ENCODE data around the gene ZG16.
A peak's percentile ranks its signal among the peaks of the same experiment; 100 is the strongest.

Gene ZG16

GRCh38 chr16:29820271-29820701, 42.2 kb downstream of the ZG16 start, which contains the start of gene MVP:
Gene MVP (plus strand): TSS chr16:29820462. CDS start chr16:29830550, 10,088 bp downstream.
- no peak for TF ChIP-seq REST (IDR thresholded peaks at IDR 0.05; ENCODE audit: insufficient read depth in 1 of 2, low read depth in 2 of 2, low read length in 2 of 2)
- 0 out of 2 replicates have a peak, but pooled peaks have one; percentile 22 for TF ChIP-seq TAF1 (IDR thresholded peaks at IDR 0.05; ENCODE audit: borderline replicate concordance, insufficient read depth, low read length)
- TF ChIP-seq FOXP2 (optimal IDR thresholded peaks at IDR 0.05; ENCODE audit: borderline replicate concordance, extremely low read depth, extremely low read length, insufficient read depth), result no peak
- peak; percentile 95; the same call in 1 of the 2 replicates for TF ChIP-seq SIN3A (IDR thresholded peaks at IDR 0.05; ENCODE audit: borderline replicate concordance, insufficient read depth, low read length)
- TF ChIP-seq POLR2AphosphoS5 (IDR thresholded peaks at IDR 0.05; ENCODE audit: low read depth, low read length), result peak; percentile 69

GRCh38 chr16:29820730-29821642, 42.9 kb downstream of the ZG16 start:
- TF ChIP-seq POLR2AphosphoS5 (IDR thresholded peaks at IDR 0.05; ENCODE audit: low read depth, low read length) (no peak; the same call in 1 of the 2 replicates), FOXP2 (optimal IDR thresholded peaks at IDR 0.05; ENCODE audit: borderline replicate concordance, extremely low read depth, extremely low read length, insufficient read depth) (no peak), SIN3A (IDR thresholded peaks at IDR 0.05; ENCODE audit: borderline replicate concordance, insufficient read depth, low read length) (no peak), REST (IDR thresholded peaks at IDR 0.05; ENCODE audit: insufficient read depth in 1 of 2, low read depth in 2 of 2, low read length in 2 of 2) (no peak), TAF1 (IDR thresholded peaks at IDR 0.05; ENCODE audit: borderline replicate concordance, insufficient read depth, low read length) (no peak)

GRCh38 chr16:29821643-29822115, 43.6 kb downstream of the ZG16 start:
- TF ChIP-seq SIN3A (IDR thresholded peaks at IDR 0.05; ENCODE audit: borderline replicate concordance, insufficient read depth, low read length), result peak; percentile 57; the same call in 1 of the 2 replicates
- no peak for TF ChIP-seq FOXP2 (optimal IDR thresholded peaks at IDR 0.05; ENCODE audit: borderline replicate concordance, extremely low read depth, extremely low read length, insufficient read depth)

- TF ChIP-seq TAF1 (IDR thresholded peaks at IDR 0.05; ENCODE audit: borderline replicate concordance, insufficient read depth, low read length) (no peak), FOXP2 (optimal IDR thresholded peaks at IDR 0.05; ENCODE audit: borderline replicate concordance, extremely low read depth, extremely low read length, insufficient read depth) (no peak), SIN3A (IDR thresholded peaks at IDR 0.05; ENCODE audit: borderline replicate concordance, insufficient read depth, low read length) (no peak), REST (IDR thresholded peaks at IDR 0.05; ENCODE audit: insufficient read depth in 1 of 2, low read depth in 2 of 2, low read length in 2 of 2) (no peak), POLR2AphosphoS5 (IDR thresholded peaks at IDR 0.05; ENCODE audit: low read depth, low read length) (no peak)
These were observed 46.6 kb downstream of the ZG16 start for GRCh38 chr16:29824589-29825144.
